HEK293T (cell line): ENCODE data around the gene SLC8A1.

Experiments used
- BHLHE40 ChIP-seq: fragments of 450-650 bp; IDR thresholded peaks from 2 replicates; pipeline ENCODE4 v1.6.1; 2016; ENCODE audit warnings: mild to moderate bottlenecking, moderate library complexity, borderline replicate concordance
- FOXA1 ChIP-seq: fragments of 450-650 bp; IDR thresholded peaks from 2 replicates; pipeline ENCODE4 v1.6.1; 2016; ENCODE audit warnings: mild to moderate bottlenecking
- FOXM1 ChIP-seq: fragments of 450-650 bp; IDR thresholded peaks from 2 replicates; pipeline ENCODE4 v1.6.1; 2017; ENCODE audit warnings: mild to moderate bottlenecking, borderline replicate concordance
- HDGF ChIP-seq: fragments of 450-650 bp; IDR thresholded peaks from 2 replicates; pipeline ENCODE4 v1.6.1; 2017; ENCODE audit warnings: antibody characterized with exemption, borderline replicate concordance
- L3MBTL2 ChIP-seq: fragments of 450-650 bp; conservative IDR thresholded peaks from 2 replicates; pipeline ENCODE4 v1.6.1; 2016; ENCODE audit warnings: mild to moderate bottlenecking
- SP1 ChIP-seq: fragments of 450-650 bp; IDR thresholded peaks from 2 replicates; pipeline ENCODE4 v1.6.1; 2017
- SUZ12 ChIP-seq: fragments of 450-650 bp; IDR thresholded peaks from 2 replicates; pipeline ENCODE4 v1.6.1; 2016; ENCODE audit warnings: mild to moderate bottlenecking
- TARDBP ChIP-seq: fragments of 450-650 bp; IDR thresholded peaks from 2 replicates; pipeline ENCODE4 v1.6.1; 2016
- ZNF384 ChIP-seq: fragments of 450-650 bp; IDR thresholded peaks from 2 replicates; pipeline ENCODE4 v1.6.1; 2016

DNA sequence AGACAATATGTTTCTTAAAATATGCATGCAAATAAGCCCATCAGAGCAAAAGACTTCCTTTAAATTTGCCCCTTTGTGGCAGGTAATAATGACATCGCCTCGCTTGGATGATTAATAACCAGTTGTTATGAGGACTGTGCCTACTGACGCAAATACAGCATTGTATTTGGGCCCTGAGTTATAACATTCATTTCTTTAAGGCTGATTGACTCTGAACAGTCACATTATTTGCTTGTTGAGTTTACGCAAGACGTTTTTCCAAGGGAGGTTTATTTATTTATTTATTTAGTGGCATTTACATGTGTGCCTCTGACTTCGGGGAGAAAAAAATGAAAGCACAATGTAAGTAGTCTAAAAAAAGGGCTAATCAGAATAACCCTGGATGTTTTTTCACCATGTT is 88.3 kb downstream of the SLC8A1 start:
- no peak for TF ChIP-seq ZNF384
- TF ChIP-seq HDGF, result no peak
- TF ChIP-seq TARDBP, result no peak
- no peak for TF ChIP-seq FOXM1
- no peak for TF ChIP-seq BHLHE40
- TF ChIP-seq SP1, result no peak
- no peak for TF ChIP-seq L3MBTL2
- no peak for TF ChIP-seq FOXA1
- TF ChIP-seq SUZ12, result no peak
